Activated CD8-positive, alpha-beta memory T cell treated with anti-CD3 and anti-CD28 coated beads for 48 hours (primary cell): ENCODE measurements around the gene FAM83G.
"Not testable (repeated sequence)": the region's sequence is repeated elsewhere in the genome, so short reads cannot be mapped to it uniquely, and the experiment has no call there.

Experiments
- DNase-seq, 3 experiments: peaks; one replicate each; pipeline ENCODE4 v3.0.0-alpha.2; 2020; ENCODE audit warnings: low read depth in 2 of 3, low spot score in 2 of 3

FAM83G gene

GRCh38 chr17:19023209-19023999 is 18.8 kb upstream of the FAM83G start:
- no peak for DNase-seq

- no peak for DNase-seq
These were observed 18.2 kb upstream of the FAM83G start for GRCh38 chr17:19022747-19023146.

- DNase-seq = no peak
These were observed 17.6 kb upstream of the FAM83G start for GRCh38 chr17:19022128-19022527.

GRCh38 chr17:19021622-19022083 is 17.1 kb upstream of the FAM83G start:
- DNase-seq = no peak

- not testable (repeated sequence) for DNase-seq
These were observed 16.6 kb upstream of the FAM83G start for GRCh38 chr17:19021011-19021621.

- DNase-seq = no peak
These were observed 15.5 kb upstream of the FAM83G start for GRCh38 chr17:19020016-19020415.

- no peak for DNase-seq
These were observed 14.7 kb upstream of the FAM83G start for GRCh38 chr17:19019041-19019941.

- no peak for DNase-seq
These were observed 14.0 kb upstream of the FAM83G start for GRCh38 chr17:19018600-19018950.

GRCh38 chr17:19017804-19018599 is 13.4 kb upstream of the FAM83G start:
- no peak for DNase-seq

- DNase-seq = no peak
These were observed 12.8 kb upstream of the FAM83G start for GRCh38 chr17:19017401-19017800.

GRCh38 chr17:19016881-19017280 is 12.3 kb upstream of the FAM83G start:
- DNase-seq = no peak

GRCh38 chr17:19016297-19016696 is 11.7 kb upstream of the FAM83G start:
- DNase-seq = no peak

- no peak for DNase-seq
These were observed 10.9 kb upstream of the FAM83G start for GRCh38 chr17:19015428-19015827.

GRCh38 chr17:19014628-19015215 is 10.2 kb upstream of the FAM83G start:
- DNase-seq = no peak

GRCh38 chr17:19013806-19014627 is 9.5 kb upstream of the FAM83G start:
- no peak for DNase-seq

GRCh38 chr17:19013226-19013625 is 8.7 kb upstream of the FAM83G start:
- no peak for DNase-seq

GRCh38 chr17:19012171-19013080 is 7.9 kb upstream of the FAM83G start:
- no peak for DNase-seq

- no peak for DNase-seq
These were observed 7.0 kb upstream of the FAM83G start for GRCh38 chr17:19011581-19011980.
